Neutrophil (primary cell): ENCODE measurements around the gene LAMA3.

ENCODE experiments used
- H3K27ac ChIP-seq: fragments of 200-600 bp; sonication (generic); 2 replicates; pipeline ENCODE4 v1.5.1; 2016; ENCODE audit warnings: mild to moderate bottlenecking, moderate library complexity
- H3K27me3 ChIP-seq: fragments of 200-600 bp; sonication (generic); 2 replicates; pipeline ENCODE4 v1.6.0; 2016; ENCODE audit warnings: mild to moderate bottlenecking
- H3K36me3 ChIP-seq: fragments of 200-600 bp; sonication (generic); 2 replicates; pipeline ENCODE4 v1.5.1; 2017
- H3K4me1 ChIP-seq, 2 experiments: fragments of 200-600 bp in 1 of 2; sonication (generic) in 1 of 2; 1 replicate in 1 of 2; 2 replicates in 1 of 2; pipeline versions ENCODE4 v1.5.1 to v1.6.1; 2013 to 2016; ENCODE audit warnings: low read depth in 1 of 2, low read length in 1 of 2, mild to moderate bottlenecking in 1 of 2, moderate library complexity in 1 of 2; ENCODE audit not compliant: control insufficient read depth in 1 of 2, insufficient read depth in 1 of 2
- H3K4me3 ChIP-seq, 2 experiments: fragments of 200-600 bp in 1 of 2; sonication (generic) in 1 of 2; 1 replicate in 1 of 2; 2 replicates in 1 of 2; pipeline ENCODE4 v1.5.1; 2013 to 2016; ENCODE audit warnings: low read depth in 1 of 2, low read length in 1 of 2, mild to moderate bottlenecking in 1 of 2, moderate library complexity in 1 of 2
- H3K9me3 ChIP-seq: fragments of 200-600 bp; sonication (generic); 2 replicates; pipeline ENCODE4 v1.5.1; 2016
- CTCF ChIP-seq: fragments of 200-600 bp; sonication (generic); IDR thresholded peaks from 2 replicates; pipeline ENCODE4 v1.5.1; 2016; ENCODE audit warnings: antibody characterized with exemption

The LAMA3 gene

DNA sequence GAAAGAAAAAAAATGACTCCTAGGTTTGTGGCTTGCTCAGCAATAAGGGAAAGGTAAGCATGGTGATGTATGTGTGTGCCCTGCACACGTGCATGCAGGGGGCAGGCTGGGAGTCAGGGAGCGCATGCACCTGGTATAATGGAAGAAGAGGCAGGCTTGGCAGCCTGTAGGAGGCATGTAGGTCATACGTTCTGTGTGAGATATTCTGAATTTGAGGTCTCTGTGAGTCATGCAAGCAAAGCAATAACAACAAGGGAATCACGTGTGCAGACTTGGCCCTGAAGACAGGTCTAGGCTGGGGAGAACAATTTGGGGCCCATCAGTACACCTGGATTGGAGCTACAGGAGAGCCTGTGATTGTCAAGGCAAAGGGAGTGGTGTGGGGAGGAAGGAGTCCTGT lies 230.8 kb downstream of the LAMA3 start:
- H3K4me1 ChIP-seq = no peaks in the 10 kb centered on the region
- peaks cover 20% of the 10 kb centered on the region for H3K27me3 ChIP-seq
- no peaks in the 10 kb centered on the region for H3K36me3 ChIP-seq
- no peak overlapping the region for H3K4me3 ChIP-seq
- no peaks in the 10 kb centered on the region for H3K9me3 ChIP-seq
- no peak for TF ChIP-seq CTCF
- no peak overlapping the region for H3K27ac ChIP-seq

GRCh38 chr18:23921716-23922285 lies 232.5 kb downstream of the LAMA3 start:
- Histone ChIP-seq H3K9me3 (no peaks in the 10 kb centered on the region), H3K27ac (no peak overlapping the region), H3K4me1 (no peaks in the 10 kb centered on the region), H3K4me3 (no peak overlapping the region), H3K36me3 (no peaks in the 10 kb centered on the region), H3K27me3 (peaks cover 20% of the 10 kb centered on the region)
- TF ChIP-seq CTCF = no peak

DNA sequence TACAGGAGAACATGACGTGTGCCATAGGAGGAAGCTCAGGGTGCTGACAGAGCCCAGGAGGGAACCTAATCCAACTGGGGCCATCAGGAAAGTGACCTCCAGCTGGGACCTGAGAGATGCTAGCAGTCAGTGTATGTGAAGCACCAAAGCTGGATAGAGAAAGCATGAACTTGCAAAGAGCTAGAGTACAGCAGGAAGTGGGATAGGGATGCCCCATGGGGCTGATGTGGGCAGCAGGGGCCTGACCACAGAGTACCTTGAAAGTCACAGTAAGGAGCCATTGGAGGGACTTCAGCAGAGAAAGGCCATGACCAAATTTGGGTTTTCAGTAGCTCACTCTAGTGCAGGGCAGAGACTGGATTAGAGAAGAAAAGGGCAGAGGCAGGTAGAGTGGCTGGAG lies 233.7 kb downstream of the LAMA3 start:
- no peak for TF ChIP-seq CTCF
- H3K4me3 ChIP-seq = no peak overlapping the region
- H3K9me3 ChIP-seq = no peaks in the 10 kb centered on the region
- H3K36me3 ChIP-seq = no peaks in the 10 kb centered on the region
- no peak overlapping the region for H3K27ac ChIP-seq
- no peaks in the 10 kb centered on the region for H3K4me1 ChIP-seq
- peaks cover 20% of the 10 kb centered on the region for H3K27me3 ChIP-seq

GRCh38 chr18:23924813-23925212 lies 235.6 kb downstream of the LAMA3 start:
- Histone ChIP-seq H3K27me3 (peaks cover 6% of the 10 kb centered on the region), H3K36me3 (no peaks in the 10 kb centered on the region), H3K4me3 (no peak overlapping the region), H3K9me3 (no peaks in the 10 kb centered on the region), H3K27ac (no peak overlapping the region), H3K4me1 (no peaks in the 10 kb centered on the region)
- TF ChIP-seq CTCF = no peak

DNA sequence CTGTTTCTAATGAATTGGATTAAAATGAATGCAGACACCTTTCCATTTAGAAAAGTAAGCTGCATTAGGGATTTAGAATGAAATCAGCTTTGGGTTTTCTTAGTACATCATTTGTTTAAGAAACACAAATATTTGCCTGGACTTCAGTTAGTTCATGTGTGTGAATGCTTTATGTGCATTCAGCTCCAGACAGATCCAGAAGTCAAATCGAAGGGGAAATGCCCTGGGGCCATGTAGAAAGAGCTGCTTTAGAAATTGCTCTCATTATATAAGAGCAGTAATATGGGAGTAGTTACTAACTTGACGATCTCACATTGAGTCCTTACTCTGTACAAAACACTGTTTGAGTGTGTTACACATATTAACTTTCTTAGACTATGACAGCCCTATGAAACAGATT lies 237.3 kb downstream of the LAMA3 start:
- H3K4me1 ChIP-seq = no peaks in the 10 kb centered on the region
- no peaks in the 10 kb centered on the region for H3K9me3 ChIP-seq
- H3K36me3 ChIP-seq = no peaks in the 10 kb centered on the region
- no peak overlapping the region for H3K27ac ChIP-seq
- TF ChIP-seq CTCF = no peak
- no peak overlapping the region for H3K4me3 ChIP-seq
- no peaks in the 10 kb centered on the region for H3K27me3 ChIP-seq
